ENCODE measurements around the gene LAMB2. TPM values are rescaled to one million over a fixed set of nuclear protein-coding genes. Genes with fewer than 3 reads are reported as not detected.
A peak's percentile ranks its signal among the peaks of the same experiment; 100 is the strongest.

The LAMB2 gene
- total RNA-seq, 2 donors from 2014 or later, result 432 to 667 TPM

- Histone ChIP-seq H3K9me3 (no peaks in the 10 kb centered on the region), H3K27me3 (replicated peaks; ENCODE audit: insufficient read depth) (no peaks in the 10 kb centered on the region), H3K4me1 (replicated peaks) (no peaks in the 10 kb centered on the region), H3K27ac (no peak overlapping the region), H3K4me3 (no peak overlapping the region), H3K36me3 (no peaks in the 10 kb centered on the region)
- TF ChIP-seq CTCF (IDR thresholded peaks at IDR 0.05) (no peak), POLR2AphosphoS5 (IDR thresholded peaks at IDR 0.05) (no peak), POLR2A (IDR thresholded peaks at IDR 0.05) (no peak)
- intact Hi-C loops (cut with DNase I), result no loop called here
- 79% methylated on average over 2 of the region's 2 CpGs for WGBS
- DNase-seq (ENCODE audit: low spot score), result no peak
These were observed 18.8 kb upstream of the LAMB2 start for GRCh38 chr3:49151610-49152009.

- 75% methylated on average over 5 of the region's 5 CpGs for WGBS
- Histone ChIP-seq H3K27me3 (replicated peaks; ENCODE audit: insufficient read depth) (no peaks in the 10 kb centered on the region), H3K9me3 (no peaks in the 10 kb centered on the region), H3K27ac (no peak overlapping the region), H3K4me3 (no peak overlapping the region), H3K36me3 (no peaks in the 10 kb centered on the region), H3K4me1 (replicated peaks) (no peaks in the 10 kb centered on the region)
- no peak for DNase-seq (ENCODE audit: low spot score)
- intact Hi-C loops (cut with DNase I), result no loop called here
- no peak for TF ChIP-seq CTCF (IDR thresholded peaks at IDR 0.05)
- no peak for TF ChIP-seq POLR2A (IDR thresholded peaks at IDR 0.05)
These were observed 15.3 kb upstream of the LAMB2 start for GRCh38 chr3:49148159-49148558.

- H3K9me3 ChIP-seq, result no peaks in the 10 kb centered on the region
- no peaks in the 10 kb centered on the region for H3K4me1 ChIP-seq (replicated peaks)
- TF ChIP-seq POLR2AphosphoS5 (IDR thresholded peaks at IDR 0.05) (no peak), CTCF (IDR thresholded peaks at IDR 0.05) (no peak), POLR2A (IDR thresholded peaks at IDR 0.05) (no peak)
- no peak overlapping the region for H3K4me3 ChIP-seq
- H3K27me3 ChIP-seq (replicated peaks; ENCODE audit: insufficient read depth), result no peaks in the 10 kb centered on the region
- no peaks in the 10 kb centered on the region for H3K36me3 ChIP-seq
- intact Hi-C loops (cut with DNase I), result no loop called here
- DNase-seq (ENCODE audit: low spot score), result no peak
- 90% methylated on average over 3 of the region's 3 CpGs for WGBS
- H3K27ac ChIP-seq, result no peak overlapping the region
These were observed 7.2 kb upstream of the LAMB2 start for GRCh38 chr3:49140080-49140479.

- Histone ChIP-seq H3K27ac (no peak overlapping the region), H3K9me3 (no peaks in the 10 kb centered on the region), H3K27me3 (replicated peaks; ENCODE audit: insufficient read depth) (no peaks in the 10 kb centered on the region), H3K4me3 (no peak overlapping the region), H3K36me3 (no peaks in the 10 kb centered on the region), H3K4me1 (replicated peaks) (peaks cover 5% of the 10 kb centered on the region)
- TF ChIP-seq POLR2A (IDR thresholded peaks at IDR 0.05) (no peak), CTCF (IDR thresholded peaks at IDR 0.05) (no peak), POLR2AphosphoS5 (IDR thresholded peaks at IDR 0.05) (no peak)
- DNase-seq (ENCODE audit: low spot score), result no peak
- 90% methylated on average over 4 of the region's 4 CpGs for WGBS
- intact Hi-C loops (cut with DNase I), result loop anchor here (10.0 kb wide), 1 partner anchor 1149 kb away; no protein-coding TSS in a partner anchor
These were observed 2.6 kb upstream of the LAMB2 start for GRCh38 chr3:49135499-49135898.

- WGBS, result 55% methylated on average over 3 of the region's 3 CpGs
- no peak for TF ChIP-seq POLR2A (IDR thresholded peaks at IDR 0.05)
- H3K4me1 ChIP-seq (replicated peaks), result peaks cover 5% of the 10 kb centered on the region
- no peak overlapping the region for H3K4me3 ChIP-seq
- H3K27me3 ChIP-seq (replicated peaks; ENCODE audit: insufficient read depth), result no peaks in the 10 kb centered on the region
- H3K27ac ChIP-seq, result peak overlapping the region; percentile 81
- intact Hi-C loops (cut with DNase I), result loop anchor here (5.0 to 10.0 kb wide), 2 partner anchors 42 to 1150 kb away; partner anchors contain the start of gene QRICH1
- H3K36me3 ChIP-seq, result no peaks in the 10 kb centered on the region
- DNase-seq (ENCODE audit: low spot score), result no peak
- H3K9me3 ChIP-seq, result no peaks in the 10 kb centered on the region
These were observed 1.8 kb upstream of the LAMB2 start for GRCh38 chr3:49134471-49135265.
